CD8-positive, alpha-beta memory T cell (primary cell): Measurements from ENCODE around the gene MBLAC2. TPM values are rescaled to one million over a fixed set of nuclear protein-coding genes. Genes with fewer than 3 reads are reported as not detected.
A peak's percentile ranks its signal among the peaks of the same experiment; 100 is the strongest.

ENCODE experiments used
- CTCF ChIA-PET: fragments of 350-600 bp; sonication (Branson Sonifier 250); formaldehyde crosslinking; loops from one replicate; lab custom pipeline; 2021; ENCODE audit warnings: antibody characterized with exemption; lab: Charles Lee
- POLR2A ChIA-PET: fragments of 350-600 bp; sonication (Branson Sonifier 250); formaldehyde crosslinking; loops from one replicate; lab custom pipeline; 2021; ENCODE audit warnings: antibody characterized with exemption; lab: Charles Lee
- DNase-seq, 5 donors: peaks; one replicate each; pipeline versions ENCODE4 v3.0.0 to v3.0.0-alpha.2; 2020 to 2022; ENCODE audit warnings: mixed read lengths in 1 of 5
- H3K27ac ChIP-seq: one replicate; pipeline ENCODE4 v1.7.0; 2013; ENCODE audit warnings: low read depth, mild to moderate bottlenecking, low read length, moderate library complexity
- H3K27me3 ChIP-seq: 2 replicates; pipeline ENCODE4 v1.7.0; 2013; ENCODE audit warnings: low read length, mild to moderate bottlenecking; ENCODE audit not compliant: insufficient read depth, poor library complexity, severe bottlenecking
- H3K36me3 ChIP-seq: 2 replicates; pipeline ENCODE4 v1.7.0; 2013; ENCODE audit warnings: mild to moderate bottlenecking, low read length, moderate library complexity; ENCODE audit not compliant: insufficient read depth
- H3K4me1 ChIP-seq: 2 replicates; pipeline ENCODE4 v1.7.0; 2013; ENCODE audit warnings: mild to moderate bottlenecking, low read length, moderate library complexity; ENCODE audit not compliant: insufficient read depth
- H3K4me3 ChIP-seq: 2 replicates; pipeline ENCODE4 v1.7.0; 2013; ENCODE audit warnings: mild to moderate bottlenecking, low read length
- H3K9me3 ChIP-seq: 2 replicates; pipeline ENCODE4 v1.7.0; 2013; ENCODE audit warnings: mild to moderate bottlenecking, low read length
- H3K27ac Mint-ChIP-seq, 8 donors: one replicate each; pipeline ENCODE4 v1.8.0; 2020 to 2021; ENCODE audit warnings: mixed read lengths in 8 of 8, mild to moderate bottlenecking in 6 of 8, inconsistent platforms in 3 of 8, moderate library complexity in 3 of 8
- H3K27me3 Mint-ChIP-seq, 2 donors: one replicate each; pipeline ENCODE4 v1.8.0; 2020 to 2021; ENCODE audit warnings: mixed read lengths in 2 of 2, mild to moderate bottlenecking in 1 of 2, moderate library complexity in 1 of 2
- H3K36me3 Mint-ChIP-seq, 3 donors: one replicate each; pipeline ENCODE4 v1.8.0; 2020 to 2021; ENCODE audit warnings: mixed read lengths in 3 of 3, inconsistent platforms in 1 of 3, mild to moderate bottlenecking in 1 of 3
- H3K4me1 Mint-ChIP-seq, 3 donors: one replicate each; pipeline ENCODE4 v1.8.0; 2020 to 2021; ENCODE audit warnings: mixed read lengths in 3 of 3, inconsistent platforms in 1 of 3, mild to moderate bottlenecking in 1 of 3
- H3K4me3 Mint-ChIP-seq, 7 donors: one replicate each; pipeline ENCODE4 v1.8.0; 2020 to 2021; ENCODE audit warnings: mixed read lengths in 7 of 7, mild to moderate bottlenecking in 6 of 7, moderate library complexity in 4 of 7, inconsistent platforms in 2 of 7
- H3K9me3 Mint-ChIP-seq, 5 donors: one replicate each; pipeline ENCODE4 v1.8.0; 2020 to 2022; ENCODE audit warnings: mixed read lengths in 5 of 5, mild to moderate bottlenecking in 3 of 5, moderate library complexity in 2 of 5, inconsistent platforms in 1 of 5
- polyA plus RNA-seq: library from polyadenylated mRNA; unstranded; fragments of 300-500 nt; fragmentation: Illumina TruSeq; gene quantifications from one replicate; pipeline ENCODE4 v1.2.3, GENCODE V29; 2021
- total RNA-seq, 2 experiments: library from RNA; stranded (reverse); gene quantifications; one replicate each; pipeline ENCODE4 v1.2.3, GENCODE V29; 2021

Gene MBLAC2
- total and polyA plus RNA-seq, 3 experiments from 2014 or later, result 3.7 to 6.7 (median 6.3) TPM

GRCh38 chr5:90409318-90410177 lies 65.0 kb downstream of the MBLAC2 start, which contains the start of gene CETN3:
CETN3 (minus strand) TSS chr5:90409756; CDS start chr5:90409661, 95 bp downstream.
- peaks cover 13% of the 10 kb centered on the region for H3K4me1 ChIP-seq
- POLR2A ChIA-PET, result interaction anchor here (0.5 to 2.9 kb wide), 9 partner anchors 13 to 974 kb away, joined by 3 to 36 read pairs (median 5); partner anchors contain the start of genes ARRDC3, LYSMD3, MBLAC2 and POLR3G
- H3K27me3 Mint-ChIP-seq, result no peaks in the 10 kb centered on the region
- H3K4me3 Mint-ChIP-seq, result no peak within 1 kb of the TSS
- H3K4me3 ChIP-seq, result peak within 1 kb of the TSS; percentile 87
- H3K36me3 ChIP-seq, result no peaks in the 10 kb centered on the region
- H3K9me3 ChIP-seq, result no peaks in the 10 kb centered on the region
- DNase-seq, result peak; percentile 85 to 94 (median 89)
- CTCF ChIA-PET, result interaction anchor here (1.0 to 2.3 kb wide), 7 partner anchors 9 to 1680 kb away, joined by 4 to 12 read pairs (median 5); partner anchors contain the start of genes LYSMD3, MBLAC2 and POLR3G
- H3K27ac Mint-ChIP-seq, result no peak within 1 kb of the TSS
- H3K9me3 Mint-ChIP-seq, result no peaks in the 10 kb centered on the region
- H3K27ac ChIP-seq, result peak within 1 kb of the TSS; percentile 95
- no peaks in the 10 kb centered on the region for H3K27me3 ChIP-seq
- peaks cover 14 to 21% (median 19%) of the 10 kb centered on the region in 3 donors for H3K4me1 Mint-ChIP-seq
- H3K36me3 Mint-ChIP-seq, result peaks cover 5 to 20% (median 16%) of the 10 kb centered on the region in 3 donors

GRCh38 chr5:90408571-90409317 lies 65.8 kb downstream of the MBLAC2 start:
- H3K27ac Mint-ChIP-seq, result no peak overlapping the region

More at GRCh38 chr5:90408571-90409317, 65.8 kb downstream of the MBLAC2 start:
- ChIA-PET POLR2A (interaction anchor here (0.6 to 2.9 kb wide), 5 partner anchors 12 to 972 kb away, joined by 4 to 36 read pairs (median 6); partner anchors contain the start of genes LYSMD3, MBLAC2 and POLR3G), CTCF (interaction anchor here (1.0 to 2.3 kb wide), 3 partner anchors 21 to 121 kb away, joined by 4 to 12 read pairs (median 12); partner anchors contain the start of gene LYSMD3)
- Mint-ChIP-seq H3K27me3 (no peaks in the 10 kb centered on the region), H3K4me3 (peak overlapping the region in 1 of 7 donors; percentile 31), H3K36me3 (peaks cover 5 to 26% (median 17%) of the 10 kb centered on the region in 3 donors), H3K9me3 (no peaks in the 10 kb centered on the region), H3K4me1 (peaks cover 14 to 21% (median 19%) of the 10 kb centered on the region in 3 donors)
- Histone ChIP-seq H3K36me3 (no peaks in the 10 kb centered on the region), H3K9me3 (no peaks in the 10 kb centered on the region), H3K4me3 (peak overlapping the region; percentile 87), H3K4me1 (peaks cover 13% of the 10 kb centered on the region), H3K27ac (peak overlapping the region; percentile 95), H3K27me3 (no peaks in the 10 kb centered on the region)
- DNase-seq, result no peak

Other genes starting within 250 kb of the MBLAC2 start
- 10 to 100 TPM; 41.0 to 41.6 TPM for gene CETN3, start 65.0 kb downstream of the MBLAC2 start, total RNA-seq
- gene CETN3, start 65.0 kb downstream of the MBLAC2 start, polyA plus RNA-seq, result 23.9 TPM
- 10 to 100 TPM; 14.7 to 15.1 TPM for gene POLR3G, start 93 bp upstream of the MBLAC2 start, total RNA-seq
- gene POLR3G, start 93 bp upstream of the MBLAC2 start, polyA plus RNA-seq, result 1.3 TPM
- 10 to 100 TPM; 17.0 TPM for gene LYSMD3, start 54.8 kb upstream of the MBLAC2 start, total RNA-seq
- gene LYSMD3, start 54.8 kb upstream of the MBLAC2 start, polyA plus RNA-seq, result 13.0 TPM
- under 1 TPM; 0.33 to 0.44 TPM for gene ADGRV1, start 84.0 kb upstream of the MBLAC2 start, total RNA-seq
- not detected for gene ADGRV1, start 84.0 kb upstream of the MBLAC2 start, polyA plus RNA-seq